ENCODE data around the gene DNAAF8. TPM values are rescaled to one million over a fixed set of nuclear protein-coding genes. Genes with fewer than 3 reads are reported as not detected.

DNAAF8 gene
- total and polyA plus RNA-seq, 2 donors (not counting 3 experiments of a cell fraction or from before 2014, with no cell fraction given): 0.58 to 1.0 TPM

GRCh38 chr16:4787068-4787467, 52.7 kb downstream of the DNAAF8 start:
- POLR2A ChIA-PET: no interaction called here
- no peaks in the 10 kb centered on the region for H3K9me1 ChIP-seq (replicated peaks; ENCODE audit: control insufficient read depth, extremely low read depth, insufficient read depth, low read length)
- intact Hi-C loops (cut with micrococcal nuclease) (no loop called here), dilution Hi-C loops (cut with MboI; ENCODE audit: extremely low pct_ligation_motif_present, low sequenced_read_pairs) (no loop called here)
- H3K4me2 ChIP-seq (ENCODE audit: insufficient read depth, low read length): no peak overlapping the region
- no peaks in the 10 kb centered on the region for H3K4me1 ChIP-seq (ENCODE audit: control insufficient read depth, extremely low read depth, insufficient read depth, low read length)
- H3K79me2 ChIP-seq (ENCODE audit: control insufficient read depth, insufficient read depth, low read length): no peaks in the 10 kb centered on the region
- H4K20me1 ChIP-seq (replicated peaks; ENCODE audit: control insufficient read depth, extremely low read depth, insufficient read depth, low read length): no peaks in the 10 kb centered on the region
- no peaks in the 10 kb centered on the region for H3K36me3 ChIP-seq (ENCODE audit: control insufficient read depth in 2 of 2, extremely low read depth in 1 of 2, insufficient read depth in 2 of 2, low read length in 2 of 2)
- no peak overlapping the region for H3K27ac ChIP-seq (ENCODE audit: insufficient read depth, low read depth, low read length)
- no peaks in the 10 kb centered on the region for H3K27me3 ChIP-seq (ENCODE audit: control insufficient read depth in 2 of 2, insufficient read depth in 2 of 2, low read length in 2 of 2)
- H3K4me3 ChIP-seq (replicated peaks in 1 of 3; ENCODE audit: insufficient read depth in 1 of 3, low read depth in 1 of 3, low read length in 3 of 3): no peak overlapping the region
- H2AFZ ChIP-seq (ENCODE audit: low read depth, low read length): no peak overlapping the region
- BruUV-seq (replicated peaks): no TSS peak
- TF ChIP-seq MAX (IDR thresholded peaks at IDR 0.05; ENCODE audit: insufficient read depth, insufficient read length) (no peak), MYC (IDR thresholded peaks at IDR 0.05; ENCODE audit: low read depth, low read length) (no peak), JUN (IDR thresholded peaks at IDR 0.05; ENCODE audit: borderline replicate concordance, insufficient read depth, insufficient read length, low read depth) (no peak)
- no peak for DNase-seq (ENCODE audit: low read depth, low spot score)
- no peaks in the 10 kb centered on the region for H3K9me3 ChIP-seq (replicated peaks; ENCODE audit: control insufficient read depth, insufficient read depth, low read length)
- no peak overlapping the region for H3K9ac ChIP-seq (replicated peaks; ENCODE audit: extremely low read depth, insufficient read depth, low read length)
- FAIRE-seq: no peak
- CTCF ChIA-PET: interaction anchor here (0.6 kb wide), 1 partner anchor 43 kb away, joined by 3 read pairs; no protein-coding TSS in a partner anchor

- Histone ChIP-seq H4K20me1 (replicated peaks; ENCODE audit: control insufficient read depth, extremely low read depth, insufficient read depth, low read length) (no peaks in the 10 kb centered on the region), H2AFZ (ENCODE audit: low read depth, low read length) (no peak within 1 kb of the TSS), H3K79me2 (ENCODE audit: control insufficient read depth, insufficient read depth, low read length) (no peaks in the 10 kb centered on the region), H3K27ac (ENCODE audit: insufficient read depth, low read depth, low read length) (no peak within 1 kb of the TSS), H3K36me3 (ENCODE audit: control insufficient read depth in 2 of 2, extremely low read depth in 1 of 2, insufficient read depth in 2 of 2, low read length in 2 of 2) (no peaks in the 10 kb centered on the region), H3K27me3 (ENCODE audit: control insufficient read depth in 2 of 2, insufficient read depth in 2 of 2, low read length in 2 of 2) (no peaks in the 10 kb centered on the region), H3K4me1 (ENCODE audit: control insufficient read depth, extremely low read depth, insufficient read depth, low read length) (no peaks in the 10 kb centered on the region), H3K9ac (replicated peaks; ENCODE audit: extremely low read depth, insufficient read depth, low read length) (no peak within 1 kb of the TSS), H3K4me2 (ENCODE audit: insufficient read depth, low read length) (no peak within 1 kb of the TSS), H3K9me1 (replicated peaks; ENCODE audit: control insufficient read depth, extremely low read depth, insufficient read depth, low read length) (no peaks in the 10 kb centered on the region), H3K9me3 (replicated peaks; ENCODE audit: control insufficient read depth, insufficient read depth, low read length) (no peaks in the 10 kb centered on the region), H3K4me3 (replicated peaks in 1 of 3; ENCODE audit: insufficient read depth in 1 of 3, low read depth in 1 of 3, low read length in 3 of 3) (no peak within 1 kb of the TSS)
- dilution Hi-C loops (cut with MboI; ENCODE audit: extremely low pct_ligation_motif_present, low sequenced_read_pairs) (no loop called here), intact Hi-C loops (cut with micrococcal nuclease) (no loop called here)
- DNase-seq (ENCODE audit: low read depth, low spot score) (no peak), FAIRE-seq (no peak)
- ChIA-PET CTCF (interaction anchor here (1.3 kb wide), 1 partner anchor 13 kb away, joined by 5 read pairs; no protein-coding TSS in a partner anchor), POLR2A (no interaction called here)
- no TSS peak for BruUV-seq (replicated peaks)
- TF ChIP-seq FOS (IDR thresholded peaks at IDR 0.05; ENCODE audit: borderline replicate concordance, insufficient read depth, low read length) (no peak), GATA2 (IDR thresholded peaks at IDR 0.05; ENCODE audit: insufficient read depth, insufficient read length, low read depth, low read length) (no peak), MYC (IDR thresholded peaks at IDR 0.05; ENCODE audit: low read depth, low read length) (no peak), EZH2 (IDR thresholded peaks at IDR 0.05; ENCODE audit: borderline replicate concordance, low read depth, low read length, severe bottlenecking) (no peak), POLR2A (IDR thresholded peaks at IDR 0.05; ENCODE audit: low read depth, low read length) (no peak), POLR2AphosphoS5 (IDR thresholded peaks at IDR 0.05; ENCODE audit: insufficient read depth, low read depth, low read length) (no peak), JUN (IDR thresholded peaks at IDR 0.05; ENCODE audit: borderline replicate concordance, insufficient read depth, insufficient read length, low read depth) (no peak)
- TF ChIP-seq, protein P1, sequence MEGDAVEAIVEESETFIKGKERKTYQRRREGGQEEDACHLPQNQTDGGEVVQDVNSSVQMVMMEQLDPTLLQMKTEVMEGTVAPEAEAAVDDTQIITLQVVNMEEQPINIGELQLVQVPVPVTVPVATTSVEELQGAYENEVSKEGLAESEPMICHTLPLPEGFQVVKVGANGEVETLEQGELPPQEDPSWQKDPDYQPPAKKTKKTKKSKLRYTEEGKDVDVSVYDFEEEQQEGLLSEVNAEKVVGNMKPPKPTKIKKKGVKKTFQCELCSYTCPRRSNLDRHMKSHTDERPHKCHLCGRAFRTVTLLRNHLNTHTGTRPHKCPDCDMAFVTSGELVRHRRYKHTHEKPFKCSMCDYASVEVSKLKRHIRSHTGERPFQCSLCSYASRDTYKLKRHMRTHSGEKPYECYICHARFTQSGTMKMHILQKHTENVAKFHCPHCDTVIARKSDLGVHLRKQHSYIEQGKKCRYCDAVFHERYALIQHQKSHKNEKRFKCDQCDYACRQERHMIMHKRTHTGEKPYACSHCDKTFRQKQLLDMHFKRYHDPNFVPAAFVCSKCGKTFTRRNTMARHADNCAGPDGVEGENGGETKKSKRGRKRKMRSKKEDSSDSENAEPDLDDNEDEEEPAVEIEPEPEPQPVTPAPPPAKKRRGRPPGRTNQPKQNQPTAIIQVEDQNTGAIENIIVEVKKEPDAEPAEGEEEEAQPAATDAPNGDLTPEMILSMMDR (IDR thresholded peaks at IDR 0.05; ENCODE audit: extremely low read depth in 1 of 2, insufficient read depth in 1 of 2, low read depth in 1 of 2, low read length in 2 of 2): no peak
These were observed 53.5 kb downstream of the DNAAF8 start, which contains the start of gene SEPTIN12 for GRCh38 chr16:4787627-4788482. Gene SEPTIN12 (minus strand): TSS chr16:4788345. CDS start chr16:4787645, 700 bp downstream.

All from endothelial cell of umbilical vein (primary cell).